H1 (cell line): ENCODE data around the gene TSC2. TPM values are rescaled to one million over a fixed set of nuclear protein-coding genes. Genes with fewer than 3 reads are reported as not detected.

Experiments used
- CTCF ChIA-PET: fragments of 300-600 bp; sonication (Branson Sonifier 250); formaldehyde crosslinking; loops from one replicate; lab custom pipeline; 2021; ENCODE audit not compliant: partially characterized antibody; lab: Charles Lee
- POLR2A ChIA-PET: fragments of 300-600 bp; sonication (Branson Sonifier 250); formaldehyde crosslinking; loops from one replicate; lab custom pipeline; 2021; ENCODE audit warnings: inconsistent platforms; ENCODE audit not compliant: partially characterized antibody; lab: Charles Lee
- DNase-seq, 2 experiments: peaks; one replicate each; pipeline versions ENCODE4 v3.0.0 to v3.0.0-alpha.2; 2010 to 2022; ENCODE audit warnings: low spot score in 2 of 2, low read depth in 1 of 2, mixed read lengths in 1 of 2
- FAIRE-seq: peaks from 2 replicates; lab custom pipeline; 2011; peaks lifted over from hg19 to GRCh38; lab: Jason Lieb, UNC
- H2AFZ ChIP-seq: 2 replicates; pipeline ENCODE4 v1.8.1; 2012; ENCODE audit warnings: low read length, inconsistent platforms
- H2AK5ac ChIP-seq: 2 replicates; pipeline ENCODE4 v1.6.1; 2013; ENCODE audit warnings: low read depth, low read length
- H2BK120ac ChIP-seq: replicated peaks from 2 replicates; pipeline ENCODE3; 2013; ENCODE audit warnings: low read depth, low read length, inconsistent platforms
- H2BK12ac ChIP-seq: 2 replicates; pipeline ENCODE4 v1.6.1; 2013; ENCODE audit warnings: low read depth, low read length
- H2BK15ac ChIP-seq: 2 replicates; pipeline ENCODE4 v1.6.1; 2013; ENCODE audit warnings: low read length
- H2BK20ac ChIP-seq: 2 replicates; pipeline ENCODE4 v1.6.1; 2013; ENCODE audit warnings: low read length
- H2BK5ac ChIP-seq: 2 replicates; pipeline ENCODE4 v1.6.1; 2013; ENCODE audit warnings: low read depth, low read length
- H3K14ac ChIP-seq: 2 replicates; pipeline ENCODE4 v1.6.1; 2013; ENCODE audit warnings: inconsistent platforms; ENCODE audit not compliant: insufficient read length
- H3K18ac ChIP-seq: 2 replicates; pipeline ENCODE4 v1.6.1; 2013; ENCODE audit warnings: low read length; ENCODE audit errors: extremely low read depth
- H3K23ac ChIP-seq: 2 replicates; pipeline ENCODE4 v1.6.1; 2013; ENCODE audit warnings: inconsistent platforms; ENCODE audit not compliant: insufficient read length
- H3K23me2 ChIP-seq: 2 replicates; pipeline ENCODE4 v1.6.1; 2013; ENCODE audit warnings: low read depth, low read length
- H3K27ac ChIP-seq: 2 replicates; pipeline ENCODE4 v1.6.1; 2011; ENCODE audit warnings: low read depth, low read length, inconsistent platforms
- H3K27me3 ChIP-seq, 4 experiments: replicated peaks in 1 of 4; 1 replicate in 1 of 4; 2 replicates in 3 of 4; pipeline versions ENCODE4 v1.6.1 to v1.8.1; 2011 to 2013; ENCODE audit warnings: low read length in 3 of 4, mild to moderate bottlenecking in 3 of 4, inconsistent platforms in 2 of 4, mixed read lengths in 2 of 4, moderate library complexity in 1 of 4; ENCODE audit not compliant: control insufficient read depth in 3 of 4, insufficient read depth in 3 of 4; ENCODE audit errors: extremely low read depth in 1 of 4
- H3K36me3 ChIP-seq, 4 experiments: 2 replicates each; pipeline versions ENCODE4 v1.6.1 to v1.8.1; 2011 to 2013; ENCODE audit warnings: mild to moderate bottlenecking in 4 of 4, low read length in 3 of 4, moderate library complexity in 2 of 4, control low read depth in 1 of 4, inconsistent platforms in 1 of 4; ENCODE audit not compliant: insufficient read depth in 4 of 4, control insufficient read depth in 2 of 4
- H3K4ac ChIP-seq: replicated peaks from 2 replicates; pipeline ENCODE3; 2013; ENCODE audit warnings: low read length, low read depth, mixed read lengths, inconsistent platforms; ENCODE audit not compliant: insufficient read length
- H3K4me1 ChIP-seq, 4 experiments: replicated peaks in 1 of 4; 1 replicate in 1 of 4; 2 replicates in 3 of 4; pipeline versions ENCODE4 v1.6.1 to v1.8.1; 2011 to 2013; ENCODE audit warnings: low read length in 3 of 4, inconsistent platforms in 2 of 4, mixed read lengths in 1 of 4; ENCODE audit not compliant: insufficient read depth in 4 of 4, control insufficient read depth in 3 of 4
- H3K4me2 ChIP-seq, 2 experiments: 2 replicates each; pipeline versions ENCODE4 v1.6.1 to v1.8.1; 2011 to 2013; ENCODE audit warnings: low read depth in 2 of 2, low read length in 2 of 2, control low read depth in 1 of 2, inconsistent platforms in 1 of 2, mild to moderate bottlenecking in 1 of 2; ENCODE audit not compliant: insufficient read depth in 1 of 2
- H3K4me3 ChIP-seq, 4 experiments: fragments of 200-600, 300-600 bp in 1 of 4; sonication (generic), shearing (Covaris generic), sonication (Bioruptor Twin) in 1 of 4; 2 replicates each; pipeline versions ENCODE4 v1.5.1 to v1.8.1; 2011 to 2016; ENCODE audit warnings: low read length in 4 of 4, low read depth in 3 of 4, control low read depth in 2 of 4, inconsistent platforms in 2 of 4, mild to moderate bottlenecking in 2 of 4, mixed read lengths in 1 of 4, moderate library complexity in 1 of 4; ENCODE audit not compliant: insufficient read depth in 2 of 4; ENCODE audit errors: extremely low read depth in 1 of 4
- H3K56ac ChIP-seq: replicated peaks from 2 replicates; pipeline ENCODE3; 2013; ENCODE audit warnings: low read depth, mild to moderate bottlenecking, mixed read lengths, low read length, inconsistent platforms; ENCODE audit not compliant: insufficient read length
- H3K79me1 ChIP-seq: 2 replicates; pipeline ENCODE4 v1.6.1; 2013; ENCODE audit warnings: low read depth, low read length, control low read depth
- H3K79me2 ChIP-seq, 2 experiments: 2 replicates each; pipeline versions ENCODE4 v1.6.1 to v1.8.1; 2012 to 2013; ENCODE audit warnings: low read length in 2 of 2, mild to moderate bottlenecking in 2 of 2, inconsistent platforms in 1 of 2; ENCODE audit not compliant: insufficient read depth in 2 of 2, control insufficient read depth in 1 of 2
- H3K9ac ChIP-seq, 4 experiments: replicated peaks in 1 of 4; 1 replicate in 1 of 4; 2 replicates in 3 of 4; pipeline versions ENCODE4 v1.6.1 to v1.8.1; 2011 to 2013; ENCODE audit warnings: low read depth in 3 of 4, low read length in 3 of 4, control low read depth in 2 of 4, mild to moderate bottlenecking in 2 of 4, moderate library complexity in 2 of 4, inconsistent platforms in 1 of 4; ENCODE audit errors: extremely low read depth in 1 of 4
- H3K9me3 ChIP-seq, 2 experiments: 2 replicates each; pipeline versions ENCODE4 v1.6.1 to v1.8.1; 2012 to 2013; ENCODE audit warnings: mild to moderate bottlenecking in 2 of 2, moderate library complexity in 2 of 2, control low read depth in 1 of 2, inconsistent platforms in 1 of 2, low read depth in 1 of 2, low read length in 1 of 2, mixed read lengths in 1 of 2; ENCODE audit not compliant: insufficient read depth in 2 of 2
- H4K20me1 ChIP-seq, 2 experiments: replicated peaks in 1 of 2; 2 replicates each; pipeline versions ENCODE3 to v1.8.1; 2011 to 2013; ENCODE audit warnings: inconsistent platforms in 2 of 2, low read length in 2 of 2, mild to moderate bottlenecking in 1 of 2; ENCODE audit not compliant: insufficient read depth in 2 of 2, control insufficient read depth in 1 of 2
- H4K5ac ChIP-seq: 2 replicates; pipeline ENCODE4 v1.6.1; 2013; ENCODE audit warnings: low read length, low read depth, mixed read lengths, inconsistent platforms; ENCODE audit not compliant: insufficient read length
- H4K8ac ChIP-seq: 2 replicates; pipeline ENCODE4 v1.8.0; 2013; ENCODE audit warnings: mild to moderate bottlenecking, moderate library complexity, low read length, inconsistent platforms; ENCODE audit not compliant: insufficient read depth; ENCODE audit errors: extremely low read depth
- H4K91ac ChIP-seq: replicated peaks from 2 replicates; pipeline ENCODE3; 2013; ENCODE audit warnings: low read length, mixed read lengths, inconsistent platforms; ENCODE audit not compliant: insufficient read length
- SIN3A ChIP-seq, 2 experiments: IDR thresholded peaks in 1 of 2; conservative IDR thresholded peaks in 1 of 2; 2 replicates each; pipeline ENCODE4 v1.6.1; 2011 to 2012; ENCODE audit warnings: low read length in 2 of 2, improper control_type of control experiment in 1 of 2, low read depth in 1 of 2, mild to moderate bottlenecking in 1 of 2
- SP1 ChIP-seq: IDR thresholded peaks from 2 replicates; pipeline ENCODE4 v1.6.1; 2011; ENCODE audit warnings: low read depth, low read length
- SP4 ChIP-seq: IDR thresholded peaks from 2 replicates; pipeline ENCODE4 v1.6.1; 2012; ENCODE audit warnings: low read length, inconsistent platforms
- WGBS, 2 experiments: shearing (Covaris generic) in 1 of 2; methylation state at CpG; one replicate each; pipeline versions ENCODE4 v1.1.6 to v1.1.7; 2013 to 2015; ENCODE audit warnings: low lambda C conversion rate in 2 of 2, mixed read lengths in 2 of 2, inconsistent platforms in 1 of 2, low coverage in 1 of 2, missing lambda C conversion rate in 1 of 2; ENCODE audit not compliant: insufficient replicate concordance in 2 of 2, insufficient coverage in 1 of 2, insufficient read length in 1 of 2; ENCODE audit errors: extremely low coverage in 1 of 2, missing lambda C conversion rate in 1 of 2; 5-methylcytosine and 5-hydroxymethylcytosine counted together
- polyA plus RNA-seq, 7 experiments: library from polyadenylated mRNA; depleted of rRNA in 3 of 7; stranded (reverse) in 5 of 7; unstranded in 2 of 7; fragments of >200 nt in 5 of 7; fragments of 200-250 nt in 2 of 7; gene quantifications; 1 replicate in 5 of 7; 2 replicates in 1 of 7; 4 replicates in 1 of 7; pipeline versions ENCODE4 v1.2.1 to v1.2.3, GENCODE V29; 2011 to 2013; ENCODE audit warnings: missing spikeins in 2 of 7, mixed read lengths in 2 of 7
- total RNA-seq: library from RNA; stranded (reverse); fragmentation: NEBNext Ultra II Directional; extraction: Animal tissue kit (Norgen Biotek cat#: 25700); gene quantifications from 2 replicates; pipeline ENCODE4 v1.2.1, GENCODE V29; 2021

Gene TSC2
- total and polyA plus RNA-seq, 2 of the 8 experiments (the other 6 are each of a cell fraction or from before 2014, with no cell fraction given), result 65.9 to 96.6 TPM

DNA sequence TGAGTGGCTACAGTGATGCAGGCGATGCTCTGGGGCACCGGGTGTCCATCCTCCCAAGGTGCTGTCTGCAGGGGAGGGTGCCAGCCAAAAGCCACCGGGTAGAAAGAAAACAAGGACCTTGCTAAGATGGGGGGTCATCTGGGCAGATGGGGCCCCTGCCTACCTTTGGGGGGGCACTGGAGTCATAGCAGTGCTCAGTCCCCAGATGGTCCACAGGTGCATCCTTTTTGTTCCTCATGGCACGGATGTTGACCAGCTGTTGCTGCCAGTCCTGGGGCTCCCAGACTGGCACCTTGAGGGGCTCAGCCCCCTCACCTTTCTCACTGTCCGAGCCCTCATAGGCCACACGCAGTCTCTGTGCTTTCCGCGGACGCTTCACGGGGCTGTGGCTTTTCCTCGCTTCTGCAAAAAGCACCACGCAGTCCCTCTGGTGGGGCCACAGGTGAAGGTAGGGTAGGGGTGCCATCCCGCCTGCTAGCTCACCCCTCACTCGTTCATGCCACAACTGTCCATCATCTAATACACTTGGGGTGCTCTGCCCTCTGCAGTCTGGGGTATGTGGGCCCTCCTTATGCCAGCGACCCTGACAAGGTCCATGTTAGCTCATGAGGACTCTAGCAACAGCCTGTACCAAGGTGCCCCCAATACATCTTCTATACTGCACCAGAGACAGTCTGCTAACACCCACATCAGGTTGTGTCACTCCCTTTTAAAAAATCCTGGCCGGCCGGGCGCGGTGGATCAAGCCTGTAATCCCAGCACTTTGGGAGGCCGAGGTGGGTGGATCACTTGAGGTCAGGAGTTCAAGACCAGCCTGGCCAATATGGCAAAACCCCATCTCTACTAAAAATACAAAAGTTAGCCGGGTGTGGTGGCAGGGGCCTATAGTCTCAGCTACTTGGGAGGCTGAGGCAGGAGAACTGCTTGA, 1.6 kb upstream of the TSC2 start:
- no peaks in the 10 kb centered on the region; a peak in 1 of 7 replicates for H3K27me3 ChIP-seq
- no peak overlapping the region for H2BK12ac ChIP-seq
- H2BK5ac ChIP-seq, result no peak overlapping the region
- no peak overlapping the region for H3K9ac ChIP-seq
- no peak overlapping the region for H2BK120ac ChIP-seq
- no peak overlapping the region for H2BK15ac ChIP-seq
- peaks cover 0 to 5% of the 10 kb centered on the region in 2 experiments for H4K20me1 ChIP-seq
- H4K91ac ChIP-seq, result no peak overlapping the region
- 93% methylated on average over 21 of the region's 21 CpGs; no CpG with 5 or more reads in 1 of the 2 experiments for WGBS, 2 experiments
- no peak overlapping the region for H3K14ac ChIP-seq
- no peak overlapping the region for H2BK20ac ChIP-seq
- no peak overlapping the region for H2AFZ ChIP-seq
- peaks cover 0 to 11% of the 10 kb centered on the region in 2 experiments; a peak in 1 of 4 replicates for H3K79me2 ChIP-seq
- no peak overlapping the region for H3K18ac ChIP-seq
- H4K8ac ChIP-seq, result no peak overlapping the region
- ChIA-PET POLR2A (interaction anchor here (0.7 to 4.2 kb wide), 6 partner anchors 9 to 127 kb away, joined by 3 to 38 read pairs (median 6); partner anchors contain the start of genes RPS2 and TRAF7), CTCF (interaction anchor here (0.7 to 5.3 kb wide), 12 partner anchors 9 to 157 kb away, joined by 3 to 32 read pairs (median 4); partner anchors contain the start of gene NHERF2)
- H3K4ac ChIP-seq, result no peak overlapping the region
- peak overlapping the region in 1 of 4 experiments; percentile 89; a peak in 2 of 8 replicates for H3K4me3 ChIP-seq
- no peak overlapping the region for H4K5ac ChIP-seq
- no peak for TF ChIP-seq SIN3A (conservative IDR thresholded peaks at IDR 0.05 in 1 of 2, IDR thresholded peaks at IDR 0.05 in 1 of 2; ENCODE audit: low read depth in 1 of 2, low read length in 2 of 2)
- TF ChIP-seq SP1, result no peak
- TF ChIP-seq SP4, result no peak
- peaks cover 10% of the 10 kb centered on the region for H3K23me2 ChIP-seq
- no peak overlapping the region for H3K56ac ChIP-seq
- no peak overlapping the region for H3K23ac ChIP-seq
- no peak overlapping the region for H2AK5ac ChIP-seq
- peaks cover 0 to 3% (median 1%) of the 10 kb centered on the region in 4 experiments; a peak in 3 of 7 replicates for H3K4me1 ChIP-seq
- no peak overlapping the region for H3K27ac ChIP-seq
- peak overlapping the region; percentile 68 to 81 for H3K4me2 ChIP-seq
- peaks cover 7% of the 10 kb centered on the region; the same call in 1 of the 2 replicates for H3K79me1 ChIP-seq
- H3K36me3 ChIP-seq, result peaks cover 0 to 3% (median 1%) of the 10 kb centered on the region in 4 experiments; a peak in 2 of 8 replicates
- no peak for FAIRE-seq
- H3K9me3 ChIP-seq, result no peaks in the 10 kb centered on the region
- no peak for DNase-seq
